DMS153 treated with DMSO at 0.1 percent for 48 hours (cell line): ENCODE data around the gene MISP.

Experiments used
- DNase-seq: peaks from one replicate; lab custom pipeline; 2025; ENCODE audit not compliant: unreplicated experiment; lab: John Stamatoyannopoulos, UW

Gene MISP

GRCh38 chr19:771332-771785 lies 20.4 kb downstream of the MISP start:
- DNase-seq, result no peak

GRCh38 chr19:772063-772462 lies 21.2 kb downstream of the MISP start:
- DNase-seq, result no peak

GRCh38 chr19:772730-773436 lies 22.0 kb downstream of the MISP start:
- DNase-seq, result no peak

DNA sequence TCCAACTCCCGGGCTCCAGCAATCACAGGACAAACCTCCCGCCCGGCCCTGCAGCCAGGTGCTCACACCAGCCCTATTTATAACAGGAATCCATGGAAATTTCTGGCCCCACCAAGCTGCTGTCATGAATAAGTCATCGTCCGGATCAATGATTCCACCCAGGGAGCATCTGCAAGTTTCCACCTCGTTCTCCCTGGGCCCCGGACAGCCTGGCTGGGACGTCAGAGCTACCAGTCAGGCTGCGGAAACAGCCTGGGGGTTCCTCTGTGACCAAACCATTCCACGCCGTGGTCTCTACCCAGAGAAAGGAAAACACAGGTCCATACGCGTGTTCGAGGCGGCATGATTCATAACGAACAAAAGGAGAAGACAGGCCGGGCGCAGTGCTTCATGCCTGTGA lies 25.6 kb downstream of the MISP start:
- no peak for DNase-seq

GRCh38 chr19:778910-779653 lies 28.2 kb downstream of the MISP start:
- no peak for DNase-seq

- no peak for DNase-seq
Measured at GRCh38 chr19:780935-781334, 30.0 kb downstream of the MISP start.

DNA sequence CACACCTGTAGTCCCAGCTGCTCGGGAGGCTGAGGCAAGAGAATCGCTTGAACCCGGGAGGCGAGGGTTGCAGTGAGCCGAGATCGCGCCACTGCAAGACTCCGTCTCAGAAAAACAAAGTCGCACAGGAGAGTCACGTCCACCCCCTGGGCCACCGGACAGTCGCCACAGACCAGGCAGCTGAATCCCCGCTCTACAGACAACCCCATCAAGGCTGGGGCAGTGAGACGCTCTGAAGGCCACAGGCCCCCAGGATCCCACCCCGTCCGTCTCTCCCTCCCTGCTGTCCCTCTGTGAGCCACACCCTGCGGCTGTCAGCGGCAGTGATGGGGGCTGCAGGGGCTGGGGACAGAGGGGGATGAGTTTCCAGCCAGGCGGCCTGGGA lies 30.9 kb downstream of the MISP start:
- no peak for DNase-seq

GRCh38 chr19:782185-782877 lies 31.4 kb downstream of the MISP start:
- DNase-seq, result no peak

DNA sequence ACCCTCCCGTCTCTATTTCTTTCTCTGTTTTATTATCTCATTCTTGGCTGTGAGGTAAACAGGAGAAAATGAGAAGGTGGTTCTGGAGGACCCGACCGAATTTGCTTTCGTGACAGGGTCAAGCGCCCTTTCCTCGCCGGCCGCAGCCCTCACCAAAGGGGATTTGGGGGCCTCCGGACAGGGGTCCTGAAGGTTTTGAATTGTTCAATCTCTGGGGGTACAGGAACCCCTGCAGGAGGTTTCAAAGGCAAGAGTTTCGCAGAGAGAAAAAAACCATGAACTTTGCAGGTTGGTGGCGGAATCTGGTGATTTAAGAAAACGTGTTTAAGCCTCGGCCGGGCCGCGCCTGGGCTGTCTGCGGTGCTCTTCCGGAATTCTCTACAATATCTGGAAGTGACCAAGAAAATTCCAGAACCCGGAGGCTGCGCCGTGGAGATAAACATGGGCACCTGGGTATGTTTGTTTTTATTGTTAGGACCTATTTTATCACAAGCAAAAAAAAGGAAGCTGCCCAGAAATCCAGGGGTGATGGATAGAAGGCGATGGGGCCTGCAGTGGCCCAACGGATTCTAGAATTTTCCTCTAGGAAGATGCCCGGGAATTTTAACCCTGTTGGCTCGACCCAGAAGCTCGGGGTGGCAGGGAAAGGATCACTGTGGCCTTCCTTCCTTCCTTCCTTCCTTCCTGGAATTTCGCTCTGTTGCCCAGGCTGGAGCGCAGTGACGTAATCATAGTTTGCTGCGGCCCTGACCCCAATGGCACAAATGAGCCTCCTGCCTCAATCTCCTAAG lies 32.2 kb downstream of the MISP start:
- DNase-seq, result no peak

DNA sequence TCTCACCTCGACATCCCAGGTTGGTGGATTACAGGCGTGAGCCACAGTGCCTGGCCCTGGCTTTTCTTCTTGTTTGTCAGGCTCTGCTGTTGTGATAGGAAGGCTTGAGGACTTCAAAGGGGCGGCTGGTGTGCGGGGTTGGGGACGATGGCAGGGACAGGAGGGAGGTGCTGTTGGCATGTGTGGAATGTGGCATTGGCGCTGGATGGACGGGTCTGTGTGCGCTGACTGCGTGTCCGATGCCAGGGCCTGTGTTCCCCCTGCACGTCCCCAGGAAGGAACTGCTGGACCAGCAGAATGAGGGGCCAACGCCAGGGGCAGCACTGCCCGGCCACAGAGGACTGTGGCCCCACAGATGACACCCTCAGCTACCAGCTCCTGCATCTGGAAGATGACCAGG lies 33.6 kb downstream of the MISP start:
- no peak for DNase-seq

DNA sequence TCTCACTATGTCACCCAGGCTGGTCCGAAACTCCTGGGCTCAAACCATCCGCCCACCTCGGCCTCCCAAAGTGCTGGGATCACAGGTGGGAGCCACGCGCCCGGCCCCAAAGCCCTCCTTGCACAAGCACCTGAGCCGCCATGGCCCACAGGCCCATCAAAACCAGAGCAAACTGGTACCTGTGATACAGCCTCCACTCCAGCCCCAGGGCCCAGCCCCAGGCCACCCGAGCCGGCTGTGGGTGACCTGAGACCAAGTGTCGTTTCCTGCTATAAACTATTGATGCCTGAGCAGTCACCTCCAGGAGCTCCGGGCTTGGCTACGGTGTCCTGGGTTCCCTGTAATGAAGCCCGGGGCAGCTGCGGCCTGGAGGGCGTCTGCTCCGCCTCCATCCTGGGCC lies 36.6 kb downstream of the MISP start:
- no peak for DNase-seq

DNA sequence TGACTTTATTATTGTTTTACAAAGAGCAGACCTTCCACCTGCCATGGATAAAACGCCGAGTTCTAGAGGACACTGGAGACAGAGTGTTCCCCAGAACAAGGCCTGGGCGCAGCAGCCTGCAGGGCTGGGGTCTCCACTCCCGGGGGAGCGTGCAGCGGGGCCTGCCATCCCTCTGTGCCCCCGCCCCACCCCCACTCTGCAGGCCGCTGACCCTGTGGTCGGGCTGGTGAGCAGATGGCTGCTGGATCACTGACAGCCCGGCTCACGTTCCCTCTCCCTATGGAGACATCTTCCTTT lies 37.7 kb downstream of the MISP start:
- no peak for DNase-seq

DNA sequence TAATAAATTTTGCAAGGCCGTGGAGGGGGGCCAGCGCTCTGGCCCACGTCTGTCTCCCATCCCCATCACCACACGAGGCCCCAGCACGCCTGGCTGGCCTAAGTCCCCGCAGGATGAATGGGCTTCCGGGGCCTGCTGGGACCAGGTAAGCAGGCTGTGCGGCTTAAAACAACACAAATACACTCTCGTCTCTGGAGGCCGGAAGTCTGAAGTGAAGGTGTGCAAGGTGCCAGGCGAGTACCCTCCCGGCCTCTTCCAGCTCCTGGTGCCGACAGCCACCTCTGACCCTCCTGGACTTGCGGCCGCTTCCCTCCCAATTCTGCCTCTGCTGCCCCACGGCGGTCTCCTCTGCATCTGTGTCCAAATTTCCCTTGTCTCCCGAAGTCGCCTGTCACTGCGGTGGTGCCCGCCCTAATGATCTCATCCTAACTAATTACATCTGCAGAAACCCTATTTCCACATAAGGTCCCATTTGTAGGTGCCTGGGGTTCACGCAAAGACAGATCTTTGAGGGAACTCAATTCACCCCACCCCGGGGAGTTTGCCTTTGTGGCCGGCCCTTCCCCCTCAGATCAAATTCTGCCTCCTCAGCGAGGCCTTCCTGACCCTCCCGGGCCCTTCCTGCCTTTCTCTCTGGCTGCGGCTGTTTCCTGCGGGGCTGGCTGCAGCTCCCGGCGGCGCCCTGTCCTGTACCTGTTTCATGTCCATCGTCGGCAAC lies 38.2 kb downstream of the MISP start:
- peak; percentile 22 for DNase-seq

GRCh38 chr19:789701-790060 lies 38.8 kb downstream of the MISP start:
- no peak for DNase-seq

DNA sequence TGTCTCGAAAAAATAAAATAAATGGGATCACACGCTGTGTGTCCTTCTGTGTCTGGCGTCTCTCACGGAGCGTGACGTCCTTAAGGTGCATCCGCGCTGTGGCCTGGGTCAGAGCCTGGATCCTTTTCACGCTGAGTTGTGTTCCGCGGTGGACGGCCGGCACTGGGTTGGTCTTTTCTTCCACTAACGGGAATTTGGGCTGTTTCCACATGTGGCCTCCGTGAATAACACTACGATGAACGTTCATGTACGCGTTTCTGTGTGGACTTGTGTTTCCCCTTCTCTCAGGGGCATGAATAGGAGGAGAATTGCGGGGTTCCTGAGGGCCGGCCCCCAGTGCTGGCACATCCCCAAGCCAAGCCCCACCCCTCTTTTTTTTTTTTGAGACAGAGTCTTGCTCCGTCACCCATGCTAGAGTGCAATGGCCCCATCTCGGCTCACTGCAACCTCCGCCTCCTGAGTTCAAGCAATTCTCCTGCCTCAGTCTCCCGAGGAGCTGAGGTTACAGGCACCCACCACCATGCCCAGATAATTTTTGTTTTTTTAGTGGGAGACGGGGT lies 40.2 kb downstream of the MISP start:
- DNase-seq, result no peak

DNA sequence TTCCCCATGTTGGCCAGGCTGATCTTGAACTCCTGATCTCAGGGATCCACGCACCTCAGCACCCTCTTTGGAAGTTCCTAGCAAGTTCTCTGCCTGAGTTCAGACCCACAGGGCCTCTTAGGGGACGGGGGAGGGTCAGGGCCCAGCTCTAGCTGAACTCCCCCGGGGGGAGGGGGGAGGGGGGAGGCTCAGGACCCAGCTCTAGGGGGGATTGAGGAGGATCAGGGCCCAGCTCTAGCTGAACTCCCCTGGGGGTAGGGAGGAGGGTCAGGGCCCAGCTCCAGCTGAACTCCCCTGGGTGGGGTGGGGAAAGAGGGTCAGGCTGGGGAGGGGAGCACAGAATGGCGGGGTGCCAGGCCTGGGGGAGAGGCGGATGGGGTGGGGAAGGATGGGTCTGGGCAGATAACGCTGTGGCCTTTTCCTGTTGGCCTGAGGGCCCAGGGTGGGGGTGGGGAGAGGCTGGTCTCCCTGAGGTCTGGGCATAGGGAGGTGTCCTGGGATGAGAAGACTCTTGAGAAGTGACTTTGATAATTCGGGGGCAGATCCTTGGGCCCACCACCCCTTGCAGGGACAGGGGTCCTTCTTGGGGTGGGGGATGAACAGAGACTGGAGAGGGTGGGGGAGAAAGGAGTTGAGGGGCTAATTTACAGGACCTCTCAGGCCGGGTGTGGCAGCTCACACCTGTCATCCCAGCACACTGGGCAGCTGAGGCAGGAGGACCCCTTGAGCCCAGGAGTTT lies 40.8 kb downstream of the MISP start:
- no peak for DNase-seq

DNA sequence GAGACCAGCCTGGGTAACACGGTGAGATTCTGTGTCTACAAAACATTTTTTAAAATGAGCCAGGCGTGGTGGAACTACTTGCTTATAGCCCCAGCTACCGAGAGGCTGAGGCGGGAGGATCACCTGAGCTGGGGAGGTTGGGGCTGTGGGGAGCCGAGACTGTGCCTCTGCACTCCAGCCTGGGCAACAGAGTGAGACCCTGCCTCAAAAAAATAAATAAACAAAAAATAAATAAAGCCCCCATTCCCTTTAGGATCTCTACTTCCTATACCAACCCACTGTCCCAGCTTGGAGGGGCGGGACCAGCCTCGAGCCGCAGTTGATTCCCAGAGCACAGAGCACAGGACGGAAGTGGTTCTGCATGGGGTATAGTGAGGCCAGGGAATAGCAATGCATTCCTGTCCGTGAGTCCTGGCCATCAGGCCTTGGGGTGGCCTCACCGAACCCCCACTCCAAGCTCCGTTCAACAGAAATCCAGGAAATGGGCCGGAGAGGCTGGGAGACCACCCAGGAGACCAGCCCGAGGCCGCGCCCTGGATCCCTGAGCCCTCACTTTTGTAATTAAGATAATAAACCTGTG lies 41.5 kb downstream of the MISP start:
- DNase-seq, result no peak

GRCh38 chr19:793806-794205 lies 42.9 kb downstream of the MISP start:
- DNase-seq, result no peak

DNA sequence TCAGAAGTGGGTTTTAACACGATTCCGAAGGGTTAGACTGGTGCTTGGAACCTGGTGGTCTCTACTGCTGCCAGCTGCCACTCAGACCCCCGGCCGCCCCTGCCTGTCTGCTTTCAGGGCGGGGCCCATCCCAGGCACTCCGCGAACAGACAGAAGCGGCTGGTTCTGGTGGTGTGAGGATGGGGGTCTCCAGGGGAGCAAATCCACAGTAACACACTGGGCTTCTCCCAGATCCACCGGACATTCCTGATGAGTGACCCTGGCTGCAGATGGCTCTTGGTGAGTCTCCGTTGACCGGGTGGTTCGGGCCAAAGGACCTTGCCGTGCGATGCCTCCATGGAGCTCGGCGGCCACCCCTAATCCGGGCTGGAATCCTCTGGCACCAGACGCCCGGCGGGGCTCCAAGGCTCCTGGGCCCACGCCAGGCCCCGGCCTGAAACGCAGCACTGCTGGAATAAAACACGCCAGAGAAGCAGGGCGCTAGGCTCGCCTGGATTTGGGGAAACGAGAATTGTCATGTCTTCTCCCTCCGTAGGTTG lies 44.2 kb downstream of the MISP start:
- DNase-seq, result no peak
